Stimulated activated CD4-positive, alpha-beta T cell treated with anti-CD3 and anti-CD28 coated beads, Interleukin-2, amount 100 ng/mL, for 4 hours (primary cell): ENCODE measurements around the gene KLHL29.

Source experiments
- DNase-seq: peaks from one replicate; pipeline ENCODE4 v3.0.0-alpha.2; 2020; ENCODE audit warnings: low read depth

Gene KLHL29

GRCh38 chr2:23633966-23634365, 249.0 kb downstream of the KLHL29 start:
- no peak for DNase-seq

DNA sequence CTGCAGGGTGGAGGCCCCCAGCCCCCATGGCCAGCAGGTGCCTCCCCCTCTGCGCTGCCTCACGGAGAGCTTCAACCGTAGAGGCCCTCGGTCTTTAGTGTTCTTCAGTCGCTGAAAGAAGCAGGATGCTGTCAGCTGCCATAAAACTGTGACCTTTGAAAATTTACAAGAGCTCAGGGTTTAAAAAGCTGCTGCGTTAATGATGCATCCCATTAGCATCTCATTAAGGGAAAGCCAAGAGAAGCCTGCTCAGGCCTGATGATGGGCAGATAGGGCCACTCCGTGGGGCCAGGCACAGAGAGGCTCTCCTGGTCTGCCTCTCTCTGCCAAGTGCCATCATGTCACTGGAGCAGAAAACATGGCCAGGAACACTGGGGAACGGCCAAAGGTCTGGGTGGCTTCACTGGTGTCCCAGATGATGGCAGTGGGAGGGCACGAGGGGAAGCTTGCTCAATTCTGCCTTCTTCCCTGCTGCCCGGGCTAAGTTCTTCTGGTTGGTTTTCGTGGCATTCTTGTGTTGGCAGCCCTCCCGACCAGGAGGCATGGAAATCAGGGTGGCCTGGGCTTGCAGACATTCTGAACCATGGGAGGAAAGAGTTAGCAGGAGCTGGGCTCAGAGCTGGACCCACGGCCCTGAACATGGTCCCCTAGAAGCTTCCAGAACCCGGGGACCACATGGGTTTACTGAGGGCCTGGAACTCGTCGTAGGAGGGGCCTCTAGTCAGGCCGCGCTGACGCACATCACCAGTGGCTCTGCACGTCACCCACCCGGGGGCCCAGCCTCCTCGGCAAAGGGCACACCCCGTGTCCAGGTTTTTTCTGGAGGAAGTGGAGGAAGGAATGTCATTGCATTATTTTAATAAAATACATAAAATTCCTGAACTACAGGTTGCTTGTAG, 250.7 kb downstream of the KLHL29 start:
- no peak for DNase-seq

GRCh38 chr2:23636426-23636825, 251.4 kb downstream of the KLHL29 start:
- DNase-seq, result no peak

- DNase-seq, result no peak
Observed at GRCh38 chr2:23637011-23637778, 252.2 kb downstream of the KLHL29 start.

- DNase-seq, result no peak
Observed at GRCh38 chr2:23639406-23639982, 254.5 kb downstream of the KLHL29 start.

GRCh38 chr2:23640711-23641110, 255.7 kb downstream of the KLHL29 start:
- DNase-seq, result no peak

DNA sequence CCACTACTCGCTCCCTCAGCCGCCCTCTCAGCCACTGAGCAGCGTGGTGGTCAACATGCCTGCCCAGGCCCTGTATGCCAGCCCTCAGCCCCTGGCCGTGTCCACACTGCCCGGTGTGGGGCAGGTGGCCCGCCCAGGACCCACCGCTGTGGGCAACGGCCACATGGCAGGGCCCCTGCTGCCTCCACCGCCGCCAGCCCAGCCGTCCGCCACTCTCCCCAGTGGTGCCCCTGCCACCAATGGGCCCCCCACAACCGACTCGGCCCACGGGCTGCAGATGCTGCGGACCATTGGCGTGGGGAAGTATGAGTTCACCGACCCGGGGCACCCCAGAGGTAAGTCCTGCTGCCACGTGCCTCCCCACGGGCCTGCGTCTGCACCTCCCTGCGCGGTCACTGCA, 257.5 kb downstream of the KLHL29 start:
- DNase-seq, result no peak

GRCh38 chr2:23645230-23645808, 260.3 kb downstream of the KLHL29 start:
- DNase-seq, result no peak

GRCh38 chr2:23647563-23647962, 262.6 kb downstream of the KLHL29 start:
- no peak for DNase-seq

DNA sequence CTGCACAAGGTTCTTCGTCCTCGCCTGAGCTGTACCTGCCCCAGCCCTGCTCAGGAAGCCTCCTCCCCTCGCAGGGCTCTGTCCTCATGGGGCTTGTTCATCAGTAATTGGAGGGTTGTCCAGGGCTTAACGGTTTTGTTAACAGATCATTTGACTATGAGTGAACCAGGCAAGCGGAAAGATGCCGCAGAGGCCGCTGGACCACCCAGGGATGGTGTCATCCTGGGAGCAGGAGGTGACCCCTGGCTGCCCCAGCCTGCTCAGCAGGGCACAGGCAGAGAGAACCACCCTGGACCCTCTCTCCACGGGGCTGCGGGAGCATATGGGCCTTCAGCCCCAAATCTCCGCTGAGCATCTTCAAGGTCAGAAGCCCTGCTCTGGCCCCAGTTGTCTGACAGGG, 264.3 kb downstream of the KLHL29 start:
- no peak for DNase-seq

- DNase-seq, result no peak
Observed at GRCh38 chr2:23649819-23650218, 264.8 kb downstream of the KLHL29 start.

- DNase-seq, result no peak
Observed at GRCh38 chr2:23651187-23652080, 266.5 kb downstream of the KLHL29 start.

DNA sequence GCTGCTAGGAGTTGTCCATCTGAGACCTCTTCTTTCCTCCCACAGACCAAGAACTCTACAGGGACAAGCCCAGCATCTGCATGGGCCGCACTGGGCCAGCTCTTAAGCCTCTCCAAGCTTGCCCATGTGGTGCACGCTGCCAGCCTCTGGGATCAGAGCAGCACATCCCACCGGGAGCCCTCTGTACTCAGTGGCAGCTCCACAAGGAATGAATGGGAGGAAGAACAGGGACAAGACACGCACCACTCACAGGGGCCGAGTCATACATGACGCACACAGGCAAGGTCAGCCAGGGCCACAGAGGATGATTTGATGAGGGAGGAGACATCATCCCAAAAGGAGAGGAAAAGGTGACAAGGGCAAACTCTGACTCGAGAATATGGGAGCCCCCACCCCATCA, 268.3 kb downstream of the KLHL29 start:
- DNase-seq, result no peak

- DNase-seq, result no peak
Observed at GRCh38 chr2:23654756-23655155, 269.8 kb downstream of the KLHL29 start.

DNA sequence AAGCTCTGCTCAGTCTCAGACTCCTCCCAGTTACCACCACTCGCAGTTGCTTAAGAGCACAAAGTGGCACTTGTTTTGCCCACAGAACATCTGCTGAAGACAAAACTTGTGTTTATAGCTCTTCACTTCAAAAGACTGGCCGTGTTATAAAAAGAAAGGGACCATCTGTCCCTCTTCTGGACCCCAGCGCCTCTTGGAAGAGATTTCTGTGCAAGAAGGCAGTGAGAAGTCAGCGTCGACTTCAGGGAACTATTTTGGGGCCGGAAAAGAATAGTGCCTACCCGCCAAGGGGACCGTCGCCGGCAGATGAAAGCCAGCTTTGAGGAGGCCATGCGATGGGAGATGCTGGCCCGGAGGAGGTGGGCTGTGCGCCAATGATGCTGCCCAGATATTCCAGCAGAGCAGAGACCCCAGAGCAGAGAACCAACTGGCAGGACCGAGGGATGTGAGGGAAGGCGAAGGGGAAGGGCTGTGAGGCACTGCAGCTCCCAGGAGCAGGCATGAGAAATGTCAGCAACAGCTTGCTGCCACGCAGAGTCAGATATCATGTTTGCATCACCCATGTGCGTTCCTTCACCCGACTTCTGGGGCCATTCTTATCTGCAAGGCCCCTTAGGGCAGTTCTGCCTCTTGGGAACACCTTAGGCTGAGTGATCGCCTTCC, 271.1 kb downstream of the KLHL29 start:
- no peak for DNase-seq

- no peak for DNase-seq
Observed at GRCh38 chr2:23656597-23656973, 271.6 kb downstream of the KLHL29 start.

DNA sequence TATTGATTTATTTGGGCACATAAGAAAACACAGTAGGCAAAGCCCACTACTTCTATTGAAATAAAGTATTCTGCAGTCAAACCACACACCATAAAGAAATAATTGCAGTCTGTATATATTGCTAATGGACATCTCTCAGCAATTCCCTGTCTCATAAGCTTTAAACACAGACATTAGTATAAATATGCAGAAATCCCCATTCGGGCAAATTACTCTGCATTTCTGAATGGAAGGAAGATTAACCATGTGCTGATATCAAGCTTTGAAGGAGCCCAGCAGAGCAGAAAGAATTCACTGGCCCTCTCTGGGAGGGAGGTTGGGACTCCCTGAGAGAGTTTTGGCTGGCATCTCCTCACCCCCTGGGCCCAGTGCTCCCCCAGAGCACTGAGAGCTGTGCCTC, 272.4 kb downstream of the KLHL29 start:
- DNase-seq, result no peak

GRCh38 chr2:23657934-23658333, 273.0 kb downstream of the KLHL29 start:
- DNase-seq, result no peak

- no peak for DNase-seq
Observed at GRCh38 chr2:23658466-23658942, 273.5 kb downstream of the KLHL29 start.

- DNase-seq, result no peak
Observed at GRCh38 chr2:23659328-23659727, 274.3 kb downstream of the KLHL29 start.

DNA sequence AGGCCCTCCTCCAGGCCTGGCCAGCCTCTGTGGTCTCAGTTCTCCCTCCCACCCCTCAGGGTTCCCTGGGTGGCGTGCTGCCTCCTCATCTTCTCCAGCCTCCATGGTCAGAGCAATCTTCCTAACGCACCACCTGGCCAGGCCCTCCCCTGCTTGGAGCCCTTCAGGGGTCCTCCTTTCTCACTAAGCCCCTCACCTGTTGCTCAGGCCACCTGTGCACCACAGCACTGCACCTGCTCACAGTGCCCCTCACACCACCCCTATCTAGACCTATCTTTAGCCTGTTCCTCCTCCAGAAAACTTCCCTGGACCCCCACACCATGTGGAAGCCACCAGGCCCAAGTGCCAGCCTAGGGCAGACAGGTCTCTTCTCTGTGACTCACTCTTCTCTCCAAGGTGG, 274.8 kb downstream of the KLHL29 start:
- DNase-seq, result no peak
